ENCODE measurements around the gene SLIT3.
"Not testable (repeated sequence)": the region's sequence is repeated elsewhere in the genome, so short reads cannot be mapped to it uniquely, and the experiment has no call there.

Gene SLIT3

DNA sequence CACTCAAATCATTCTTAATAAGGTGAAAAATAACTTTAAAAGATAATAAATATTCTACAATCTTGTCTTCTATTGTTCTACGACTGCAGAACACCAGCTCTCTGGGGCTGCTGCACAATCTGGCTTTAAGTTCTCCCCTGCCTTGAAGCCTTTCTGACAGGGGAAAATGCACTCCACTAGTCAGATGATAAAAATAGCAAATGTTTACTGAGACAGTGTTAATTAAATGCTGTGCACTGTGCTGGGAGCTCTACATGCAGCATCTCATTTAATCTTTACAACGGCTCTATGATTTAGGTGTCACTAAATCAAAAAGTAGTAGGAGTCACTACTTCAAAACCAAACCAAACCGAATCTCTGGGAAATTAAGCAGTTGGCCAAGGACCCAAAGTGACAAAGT, 132.7 kb downstream of the SLIT3 start:
- DNase-seq, result no peak

DNA sequence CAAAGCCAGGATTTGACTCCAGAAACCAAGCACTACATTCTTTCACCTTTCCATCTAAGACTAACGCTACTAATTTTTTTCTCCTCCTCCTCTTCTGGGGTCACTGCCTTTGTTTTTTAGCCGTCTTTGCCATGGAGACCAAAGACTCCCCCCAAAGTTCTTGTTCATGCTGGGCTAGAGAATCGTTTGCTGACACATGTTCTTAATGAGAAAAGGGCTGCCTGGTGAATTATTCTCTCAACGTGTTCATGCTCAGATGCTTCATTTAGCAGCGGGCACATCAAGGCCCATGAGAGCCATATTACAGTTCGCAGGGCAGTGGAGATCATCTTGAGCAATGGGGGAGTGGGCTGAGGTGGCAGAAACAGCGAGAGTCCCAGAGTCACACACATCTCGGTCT, 134.9 kb downstream of the SLIT3 start:
- DNase-seq, result no peak

DNA sequence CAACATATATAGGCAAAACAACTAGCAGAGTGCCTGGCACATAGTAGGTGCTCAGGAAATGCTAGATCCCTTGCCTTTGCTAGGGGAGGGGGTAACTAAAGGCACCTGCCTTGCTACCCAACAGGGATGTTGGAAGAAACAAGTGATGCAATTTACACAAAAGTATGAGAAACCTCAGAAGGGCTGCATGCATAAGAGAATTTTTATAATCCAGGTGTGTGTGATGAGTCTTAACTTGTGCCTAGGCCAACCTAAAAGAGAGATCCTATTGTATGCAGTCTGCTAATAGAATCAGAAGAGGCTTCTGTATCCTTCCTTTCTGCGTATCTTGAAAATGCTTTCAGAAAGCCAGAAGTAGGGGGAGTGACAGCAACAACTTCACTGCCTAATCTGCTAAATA, 135.9 kb downstream of the SLIT3 start:
- no peak for DNase-seq

DNA sequence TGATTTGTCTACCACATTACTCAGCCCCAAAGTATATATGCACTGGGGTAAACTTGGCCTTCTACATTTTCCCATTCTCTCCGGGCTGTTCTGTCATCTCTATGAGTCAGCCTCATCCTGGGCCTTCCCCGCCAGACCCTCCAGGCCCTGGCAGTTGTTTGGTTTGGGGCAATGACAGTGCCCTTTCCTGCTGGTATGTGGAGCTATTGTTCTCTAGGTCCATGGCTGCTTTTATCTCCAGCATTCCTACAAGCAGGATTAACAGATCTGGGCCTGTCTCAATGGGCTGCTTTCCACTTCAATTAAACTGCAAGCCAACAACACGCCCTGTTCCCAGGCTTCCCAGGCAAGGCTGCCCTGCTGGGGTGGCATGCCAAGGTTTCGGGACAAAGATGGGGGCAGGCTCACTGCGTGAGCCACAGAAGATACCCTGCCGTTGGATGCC, 136.4 kb downstream of the SLIT3 start:
- DNase-seq, result no peak

DNA sequence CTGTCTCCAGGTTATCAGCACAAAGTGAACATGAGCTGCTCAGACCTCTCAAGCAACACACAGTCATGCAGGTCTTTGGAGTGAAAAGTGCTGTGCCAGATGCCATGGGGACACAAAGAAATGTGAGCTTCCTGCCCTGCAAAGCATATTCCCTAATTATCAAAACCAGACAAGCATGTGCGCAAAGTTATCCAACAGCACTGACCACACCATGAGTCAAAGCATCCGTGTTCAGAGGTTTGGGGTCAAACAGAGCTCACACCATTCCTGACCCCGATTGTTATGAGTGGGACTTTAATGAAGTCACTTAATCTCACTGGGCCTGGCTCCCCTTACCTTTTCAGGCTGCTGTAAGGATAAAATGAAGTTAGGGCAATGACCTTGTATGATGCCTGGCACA, 138.5 kb downstream of the SLIT3 start:
- DNase-seq, result no peak

DNA sequence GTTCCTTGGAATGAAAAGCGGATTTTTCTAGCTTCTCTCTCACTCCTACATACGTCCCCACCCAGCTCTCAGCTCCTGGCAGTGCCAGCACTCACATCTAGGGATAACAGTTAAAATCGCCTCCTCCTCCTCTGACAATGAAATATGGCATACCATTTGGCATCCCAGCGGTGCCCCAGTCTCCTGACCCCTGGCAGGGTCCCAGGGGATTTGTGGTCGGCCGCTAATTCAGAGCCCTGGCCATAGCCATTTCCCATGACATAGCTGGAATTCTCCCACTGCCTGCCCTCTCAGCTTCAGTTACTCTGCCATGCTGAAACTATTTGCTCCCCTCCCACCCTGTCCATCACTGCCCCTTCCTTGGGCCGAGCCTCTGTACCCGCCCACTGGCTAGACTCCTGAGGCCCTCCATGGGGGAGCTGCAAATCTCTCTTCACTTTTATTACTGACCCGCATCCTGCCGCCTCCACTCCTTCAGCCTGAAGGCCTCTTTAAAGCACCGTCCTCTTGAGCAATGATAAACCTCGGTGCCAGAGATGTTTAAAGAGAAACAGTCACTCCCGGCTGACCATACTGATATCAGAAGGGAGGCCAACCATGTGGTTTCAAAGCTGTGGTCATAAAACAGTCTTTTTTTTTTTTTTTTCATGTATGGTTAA, 139.8 kb downstream of the SLIT3 start:
- no peak for DNase-seq

DNA sequence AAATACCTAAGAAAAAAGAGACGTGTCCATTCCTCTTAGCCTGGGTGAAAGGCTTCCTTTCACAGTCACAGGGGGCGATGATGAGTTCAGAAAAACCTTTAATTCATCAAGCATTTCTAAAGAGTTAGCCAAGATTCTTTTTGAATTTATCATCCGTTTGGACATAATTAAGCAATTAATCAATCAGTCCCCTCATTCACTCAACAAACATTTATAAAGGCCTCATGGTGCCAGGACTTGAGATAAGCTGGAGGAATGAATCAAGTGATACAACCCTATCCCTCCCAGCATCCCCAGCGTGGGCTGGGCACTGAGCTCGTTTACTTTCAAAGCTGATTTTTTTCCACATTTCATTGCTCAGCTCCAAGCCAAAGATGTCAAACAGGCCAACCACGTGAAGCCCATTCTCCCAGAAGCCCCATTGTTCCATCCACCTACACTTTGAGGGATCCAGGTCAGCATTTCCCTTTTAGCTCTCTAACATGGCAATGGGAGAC, 140.5 kb downstream of the SLIT3 start:
- no peak for DNase-seq

DNA sequence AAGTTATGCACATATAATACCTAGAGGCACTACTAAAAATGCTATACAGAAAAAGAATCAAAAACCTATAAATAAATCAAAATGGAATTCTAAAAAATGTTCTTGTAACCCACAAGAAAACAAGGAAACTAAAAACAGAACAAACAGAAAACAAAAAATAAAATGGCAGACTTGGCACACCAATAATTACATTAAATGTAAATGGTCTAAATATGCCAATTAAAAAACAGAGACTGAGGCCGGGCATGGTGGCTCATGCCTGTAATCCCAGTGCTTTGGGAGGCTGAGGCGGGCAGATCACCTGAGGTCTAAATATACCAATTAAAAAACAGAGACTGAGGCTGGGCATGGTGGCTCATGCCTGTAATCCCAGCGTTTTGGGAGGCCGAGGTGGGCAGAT, 142.2 kb downstream of the SLIT3 start:
- no peak for DNase-seq

DNA sequence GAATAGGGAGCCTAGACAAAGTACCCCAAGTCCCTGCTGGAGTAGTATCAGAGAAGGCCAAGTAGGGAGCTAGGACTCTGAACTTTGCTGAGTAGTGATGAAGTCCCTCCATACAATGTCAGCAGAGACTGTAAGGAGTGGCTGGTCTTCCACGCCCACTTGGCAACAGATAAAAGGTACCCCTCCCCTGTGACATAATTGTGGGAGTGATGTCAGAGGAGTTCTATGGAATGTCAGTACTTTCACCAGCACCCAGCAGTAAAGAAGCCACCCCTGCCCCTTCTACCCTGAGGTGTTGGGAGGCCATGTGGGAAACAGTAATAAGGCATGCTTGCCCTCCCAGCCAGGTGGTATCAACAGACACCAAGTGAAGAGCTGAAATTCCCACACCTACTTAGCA, 143.9 kb downstream of the SLIT3 start:
- DNase-seq, result no peak

DNA sequence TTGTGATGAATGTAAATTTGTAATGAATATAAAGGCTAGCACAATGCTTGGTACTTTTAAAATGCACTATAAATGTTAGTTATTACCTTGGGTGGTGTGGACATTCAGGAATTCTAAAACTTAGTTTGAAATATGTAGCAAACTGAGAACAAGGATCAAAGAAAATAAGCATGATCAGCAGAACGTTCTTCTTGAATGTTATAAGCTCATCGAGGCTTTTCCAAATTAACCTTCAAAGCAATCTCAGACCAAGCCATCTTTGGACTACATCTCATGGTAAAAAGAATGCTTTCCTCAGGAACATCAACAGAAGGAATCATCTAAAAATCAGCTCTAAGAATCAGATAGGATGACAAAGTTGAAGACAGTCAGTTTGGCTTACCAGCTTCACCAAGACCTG, 146.3 kb downstream of the SLIT3 start:
- DNase-seq, result no peak

DNA sequence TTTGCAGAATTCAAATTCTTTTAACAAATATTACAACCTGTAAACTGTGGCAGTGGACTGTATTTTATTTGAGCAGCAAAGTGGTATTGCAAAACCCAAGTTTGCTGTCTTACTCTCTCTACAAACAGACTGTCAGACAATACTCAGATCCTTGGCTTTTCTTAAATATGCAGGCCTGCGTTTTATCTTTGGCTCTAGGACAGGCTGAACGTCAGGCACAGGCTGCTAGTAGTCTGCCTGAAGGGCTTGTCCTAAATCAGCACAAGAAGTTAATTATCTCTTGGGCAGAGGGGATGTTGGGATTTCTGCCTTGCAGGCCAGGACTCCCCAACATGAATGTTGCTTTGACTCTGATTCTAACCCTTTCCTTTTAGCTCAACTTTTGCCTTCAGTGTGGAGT, 147.5 kb downstream of the SLIT3 start:
- DNase-seq, result no peak

DNA sequence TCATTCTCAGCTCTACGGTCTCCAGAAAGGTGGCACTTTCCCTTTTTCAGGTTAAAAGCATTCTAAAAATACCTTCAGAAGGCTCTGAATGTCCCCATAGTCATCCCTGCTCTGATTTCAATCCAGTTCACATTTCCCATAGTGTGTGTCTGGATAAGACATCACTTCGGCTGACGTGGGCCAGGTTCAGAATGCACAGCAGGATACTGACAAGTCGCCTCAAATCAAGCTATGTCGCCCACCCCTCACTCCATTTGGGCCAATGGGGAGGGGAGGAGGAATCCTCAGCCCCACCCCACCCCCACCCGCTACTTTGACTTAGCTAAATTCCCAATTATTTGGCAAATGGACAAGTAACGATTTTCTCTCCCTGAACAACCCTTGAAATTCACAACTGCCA, 148.0 kb downstream of the SLIT3 start:
- no peak for DNase-seq

DNA sequence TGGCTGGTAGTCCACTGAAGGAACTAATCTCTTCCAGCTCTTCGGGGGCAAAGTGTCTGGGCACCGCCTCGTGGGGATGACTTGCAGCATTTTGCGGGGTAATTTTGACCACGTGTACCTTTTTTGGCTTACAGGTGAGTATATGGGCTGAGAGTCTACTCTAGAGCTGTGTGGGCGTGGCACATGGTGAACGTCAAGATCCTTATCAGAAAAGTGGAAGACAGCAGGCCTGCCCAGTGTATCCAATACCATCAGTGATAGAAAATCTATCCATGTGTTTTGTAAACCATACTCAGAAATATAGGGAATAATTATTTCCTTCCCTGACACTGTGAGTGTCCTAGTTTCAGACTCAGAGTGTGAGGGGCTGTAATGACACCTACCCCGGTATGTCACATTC, 148.5 kb downstream of the SLIT3 start:
- DNase-seq, result no peak

DNA sequence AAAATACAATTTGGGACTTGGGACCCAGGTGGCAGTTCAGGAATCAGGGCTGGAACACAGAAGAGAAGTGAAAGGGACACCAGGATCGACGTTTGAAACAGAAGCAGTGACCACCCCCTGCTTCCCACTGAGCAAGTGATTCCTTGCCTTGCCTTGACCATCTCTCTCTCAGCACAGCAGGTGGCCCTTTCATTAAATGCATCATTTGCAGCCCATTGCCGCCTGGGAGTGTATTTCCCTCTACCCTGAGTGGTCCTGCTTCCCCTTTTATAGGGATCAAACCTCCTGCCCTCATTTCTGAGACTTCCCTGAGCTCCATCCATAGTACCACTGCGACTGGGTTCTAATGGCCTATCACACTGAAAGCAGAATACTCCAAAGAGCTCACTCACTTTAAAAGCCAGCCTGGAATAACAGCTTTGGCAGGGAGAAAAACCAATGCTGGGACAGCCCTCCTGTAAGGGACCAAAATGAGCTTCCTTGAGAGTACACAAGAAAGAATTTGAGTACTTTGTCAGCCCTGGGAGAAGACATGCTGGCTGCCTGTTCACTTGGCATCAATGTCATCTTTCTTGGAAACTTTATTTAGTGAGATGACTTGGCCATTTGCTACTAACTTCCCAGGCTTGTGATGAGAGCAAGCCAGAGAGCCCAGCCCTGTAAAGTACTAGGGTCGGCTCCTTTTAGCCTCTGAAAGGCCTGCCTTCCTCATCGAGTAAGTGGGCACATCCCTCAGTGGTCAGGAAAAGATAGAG, 149.7 kb downstream of the SLIT3 start:
- DNase-seq, result no peak

DNA sequence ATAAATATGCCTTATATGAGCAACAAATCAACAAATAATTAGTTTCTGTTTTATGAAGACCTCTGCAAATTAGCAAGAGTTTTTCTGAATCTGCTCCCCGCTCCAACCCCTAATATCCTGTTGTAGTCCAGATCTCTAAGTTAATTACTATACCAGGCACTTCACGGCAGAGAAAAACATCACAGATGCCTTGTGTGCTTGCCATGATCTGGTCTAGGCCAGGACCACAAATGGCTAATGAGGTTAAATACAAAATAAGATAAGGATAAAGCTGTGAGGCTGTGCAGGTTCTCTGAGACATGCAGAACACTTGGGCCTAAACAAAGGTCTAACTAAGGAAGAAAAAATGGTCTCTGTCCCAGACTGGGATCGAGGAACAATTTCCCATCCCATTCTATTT, 150.8 kb downstream of the SLIT3 start:
- DNase-seq, result no peak

DNA sequence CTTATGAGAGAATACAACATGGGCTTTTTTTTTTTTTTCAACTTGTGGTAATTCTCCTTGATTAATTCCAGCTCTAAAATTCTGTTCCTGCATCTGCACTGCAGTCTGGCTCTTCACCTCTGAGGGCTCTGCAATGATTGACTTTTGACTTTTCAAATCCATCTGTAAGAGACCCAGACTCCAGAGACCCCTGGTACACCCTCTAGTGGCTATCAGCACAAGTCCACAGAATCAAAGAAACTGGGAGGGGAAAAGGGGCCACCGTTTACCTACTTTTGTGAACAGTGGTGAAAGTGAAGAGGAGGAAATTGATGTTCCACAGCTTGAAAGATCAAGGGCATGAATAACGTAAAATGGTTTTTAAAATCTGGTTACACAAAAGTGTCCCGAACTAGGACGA, 151.6 kb downstream of the SLIT3 start:
- no peak for DNase-seq

DNA sequence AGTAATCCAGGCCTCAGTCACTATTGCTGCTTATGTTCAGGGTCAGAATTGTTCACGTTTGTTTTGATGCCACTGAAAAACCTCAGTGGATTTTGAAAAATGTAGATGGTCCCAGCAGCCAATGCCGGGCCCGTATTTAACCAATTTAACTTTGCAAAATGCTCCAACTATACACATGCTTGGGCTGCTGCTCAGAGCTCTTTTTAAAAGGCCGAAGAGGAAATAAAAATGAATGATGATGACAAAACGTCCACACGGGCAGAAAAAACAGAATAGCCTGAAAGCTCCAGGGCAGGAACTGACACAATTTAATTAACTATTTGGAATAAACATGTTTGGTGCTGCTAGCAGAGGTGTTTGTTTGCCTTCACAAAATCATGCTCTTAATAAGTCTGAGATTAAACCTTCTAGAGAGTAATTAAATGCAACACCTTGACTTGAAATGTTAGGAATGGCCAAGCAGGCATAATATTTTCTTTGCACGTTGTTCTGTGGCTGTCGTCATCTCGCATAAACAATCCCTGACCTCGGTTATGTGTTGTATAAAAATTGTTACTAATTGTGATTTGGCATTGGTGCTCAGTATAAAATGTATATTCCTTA, 152.7 kb downstream of the SLIT3 start:
- no peak for DNase-seq

DNA sequence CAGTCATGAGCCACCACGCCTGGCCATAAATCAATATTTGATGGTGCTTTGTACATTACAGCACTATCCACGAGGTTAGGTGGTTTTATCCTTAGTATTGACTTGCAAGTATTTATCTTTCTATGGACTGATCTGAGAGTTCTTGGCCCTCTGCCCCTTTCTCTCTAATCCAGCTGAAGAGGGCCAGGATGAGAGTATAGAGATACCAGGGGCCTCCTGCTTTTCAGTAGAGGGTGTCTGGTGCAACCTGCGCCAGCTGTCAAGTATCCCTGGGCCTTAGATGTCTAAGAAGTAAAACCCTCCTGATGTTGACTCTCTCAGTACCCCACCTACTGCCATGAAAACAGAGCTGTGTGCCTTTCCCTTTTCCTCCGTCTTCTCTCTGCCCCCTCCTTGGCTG, 153.4 kb downstream of the SLIT3 start:
- DNase-seq, result no peak

DNA sequence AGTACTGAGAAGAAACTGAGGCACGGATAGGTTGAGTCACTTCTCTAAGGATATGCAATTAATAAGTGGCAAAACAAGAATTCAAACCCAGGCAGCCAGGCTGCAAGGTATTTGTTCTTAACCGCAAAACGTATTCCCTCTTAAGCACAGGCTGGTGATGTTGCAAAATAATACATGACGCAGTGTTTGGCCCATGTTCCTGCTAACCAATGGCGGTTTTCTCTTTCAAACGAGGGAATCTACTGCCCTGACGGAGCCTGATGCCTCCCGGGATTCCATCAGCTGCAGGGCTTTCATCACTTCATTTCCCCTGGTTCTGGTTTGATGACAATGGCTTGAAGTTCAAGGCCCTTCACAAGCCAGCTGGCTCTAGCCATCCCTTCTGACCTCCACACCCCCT, 154.8 kb downstream of the SLIT3 start:
- DNase-seq, result no peak

DNA sequence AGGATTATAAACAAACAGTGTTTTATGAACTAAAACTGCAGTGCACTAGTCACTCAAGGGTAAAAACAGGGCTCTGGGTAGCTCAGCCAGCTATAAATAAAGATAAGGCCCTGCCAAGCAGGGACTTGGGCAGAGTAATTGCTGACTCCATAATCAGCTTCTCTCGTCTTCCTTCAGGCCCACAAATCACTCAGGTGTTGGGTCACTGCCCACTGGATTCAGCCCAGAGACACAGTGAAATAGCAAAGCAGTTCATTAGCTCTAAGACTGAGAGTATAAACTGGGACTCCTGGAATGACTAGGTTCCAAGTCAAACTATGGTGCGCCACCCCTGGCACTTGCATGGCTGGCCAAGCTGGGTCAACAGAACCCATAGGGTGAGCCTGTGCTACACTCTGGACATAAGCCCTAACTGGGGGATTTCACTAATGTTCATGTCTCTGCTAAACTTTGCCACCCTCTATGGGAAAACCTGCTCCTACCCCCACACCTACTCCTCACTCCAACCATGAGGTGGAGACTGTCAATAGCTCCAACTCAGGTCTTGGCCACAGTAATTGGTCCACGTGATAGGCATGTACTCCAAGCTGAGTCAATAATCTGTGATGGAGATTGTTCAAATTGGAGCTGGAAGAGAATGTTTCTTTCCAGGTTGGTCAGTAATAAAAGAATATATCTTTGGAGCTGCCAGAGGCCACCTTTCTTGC, 158.5 kb downstream of the SLIT3 start:
- DNase-seq, result no peak

DNA sequence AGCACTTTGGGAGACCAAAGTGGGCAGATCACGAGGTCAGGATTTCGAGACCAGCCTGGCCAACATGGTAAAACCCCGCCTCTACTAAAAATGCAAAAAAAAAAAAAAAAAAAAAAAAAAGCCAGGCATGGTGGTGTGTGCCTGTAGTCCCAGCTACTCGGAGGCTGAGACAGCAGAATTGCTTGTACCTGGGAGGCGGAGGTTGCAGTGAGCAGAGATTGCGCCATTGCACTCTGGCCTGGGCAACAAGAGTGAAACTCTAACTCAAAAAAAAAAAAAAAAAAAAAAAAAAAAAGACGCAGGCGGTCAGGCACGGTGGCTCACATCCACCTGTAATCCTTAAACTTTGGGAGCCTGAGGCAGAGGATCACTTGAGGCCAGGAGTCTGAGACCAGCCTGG, 160.7 kb downstream of the SLIT3 start:
- DNase-seq, result not testable (repeated sequence)

DNA sequence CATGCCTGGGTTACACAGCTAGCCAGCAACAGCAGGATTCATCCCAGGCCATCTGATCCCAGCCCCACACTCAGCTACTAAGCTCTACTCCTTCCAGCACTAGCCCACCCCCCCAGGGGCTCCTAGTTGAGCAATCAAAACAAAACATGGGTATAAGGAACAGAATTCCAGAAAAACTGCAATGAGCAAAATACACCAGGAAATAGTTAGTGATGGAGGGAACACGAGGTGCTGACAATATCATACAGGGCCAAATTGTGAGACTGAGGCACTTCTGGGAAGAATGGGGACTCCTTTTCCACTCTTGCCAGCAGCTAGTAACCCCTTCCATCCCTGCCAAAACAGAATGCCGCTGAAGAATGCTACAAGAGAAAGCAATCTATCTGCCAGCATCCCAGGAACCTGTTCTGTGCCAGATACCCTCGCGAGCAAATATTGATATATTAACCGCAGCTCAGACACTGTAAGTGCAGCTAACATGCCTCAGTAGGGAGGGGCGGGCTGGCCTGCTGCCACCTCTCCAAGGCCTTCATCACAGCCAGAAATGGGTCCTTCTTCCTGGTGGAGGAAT, 161.4 kb downstream of the SLIT3 start:
- DNase-seq, result no peak

DNA sequence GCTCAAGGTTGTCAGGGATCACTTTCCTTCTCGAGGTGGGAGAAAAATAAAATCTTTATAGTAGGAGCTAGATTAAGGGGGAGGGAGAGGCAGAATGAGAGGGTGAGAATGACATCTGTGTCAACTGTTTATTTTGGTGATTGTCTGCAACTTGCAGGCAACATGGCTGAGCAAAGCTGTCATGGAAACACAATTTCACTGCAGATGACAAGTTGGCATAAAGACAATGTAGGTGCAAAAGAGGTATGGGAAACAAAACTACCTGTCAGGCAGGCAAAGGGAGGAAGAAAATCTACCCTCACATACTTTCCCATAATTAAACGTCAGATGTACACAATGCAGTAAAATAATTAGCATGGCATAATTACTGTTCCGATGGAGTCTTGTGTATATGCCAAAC, 167.4 kb downstream of the SLIT3 start:
- DNase-seq, result no peak

All from activated naive CD4-positive, alpha-beta T cell treated with anti-CD3 and anti-CD28 coated beads, Interleukin-2, amount 50 U/mL, for 16 hours (primary cell).